ENCODE data around the gene NANOG. TPM values are rescaled to one million over a fixed set of nuclear protein-coding genes. Genes with fewer than 3 reads are reported as not detected.

NANOG gene
- total and polyA plus RNA-seq, 2 of the 8 experiments (the other 6 are each of a cell fraction or from before 2014, with no cell fraction given) = 53.7 to 231 TPM

DNA sequence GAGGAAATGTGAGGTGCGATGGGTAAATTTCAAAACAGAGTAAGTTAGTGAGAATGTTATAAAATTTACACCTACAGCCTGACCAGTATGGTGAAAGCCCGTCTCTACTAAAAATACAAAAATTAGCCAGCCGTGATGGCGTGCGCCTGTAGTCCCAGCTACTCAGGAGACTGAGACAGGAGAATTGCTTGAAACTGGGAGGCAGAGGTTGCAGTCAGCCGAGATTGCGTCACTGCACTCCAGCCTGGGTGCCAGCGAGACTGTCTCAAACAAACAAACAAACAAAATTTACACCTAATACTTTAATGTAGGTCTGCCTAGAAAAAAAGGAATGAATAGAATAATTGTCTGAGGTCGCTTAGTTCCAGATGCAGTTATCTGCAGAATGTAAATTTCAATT is 45.9 kb downstream of the NANOG start:
- H2BK5ac ChIP-seq (ENCODE audit: low read depth, low read length) = no peak overlapping the region
- H3K4me2 ChIP-seq (ENCODE audit: insufficient read depth in 1 of 2, low read depth in 2 of 2, low read length in 2 of 2) = no peak overlapping the region
- 83% methylated on average over 9 of the region's 9 CpGs; no CpG with 5 or more reads in 1 of the 2 experiments for WGBS, 2 experiments (ENCODE audit: extremely low coverage in 1 of 2, insufficient coverage in 1 of 2, insufficient read length in 1 of 2, insufficient replicate concordance in 2 of 2, low coverage in 1 of 2, low lambda C conversion rate in 2 of 2, missing lambda C conversion rate in 1 of 2)
- H2AFZ ChIP-seq (ENCODE audit: low read length) = no peak overlapping the region
- H4K20me1 ChIP-seq (replicated peaks in 1 of 2; ENCODE audit: control insufficient read depth in 1 of 2, insufficient read depth in 2 of 2, low read length in 2 of 2) = no peaks in the 10 kb centered on the region
- no peak for TF ChIP-seq KDM4A (IDR thresholded peaks at IDR 0.05; ENCODE audit: low read depth, low read length, severe bottlenecking)
- 0 out of 2 replicates have a peak, but pooled peaks have one; percentile 29 for TF ChIP-seq CEBPB (IDR thresholded peaks at IDR 0.05; ENCODE audit: low read depth, low read length)
- H2BK12ac ChIP-seq (ENCODE audit: low read depth, low read length) = no peak overlapping the region
- no peak overlapping the region for H3K23ac ChIP-seq (ENCODE audit: insufficient read length)
- no peaks in the 10 kb centered on the region for H3K79me2 ChIP-seq (ENCODE audit: control insufficient read depth in 1 of 2, insufficient read depth in 2 of 2, low read length in 2 of 2)
- FAIRE-seq (no peak), DNase-seq (ENCODE audit: low read depth in 1 of 2, low spot score in 2 of 2) (no peak)
- H4K91ac ChIP-seq (replicated peaks; ENCODE audit: insufficient read length, low read length) = no peak overlapping the region
- H3K4me3 ChIP-seq (ENCODE audit: extremely low read depth in 1 of 4, insufficient read depth in 2 of 4, low read depth in 3 of 4, low read length in 4 of 4) = no peak overlapping the region
- no peak overlapping the region for H2BK20ac ChIP-seq (ENCODE audit: low read length)
- H3K9me3 ChIP-seq (ENCODE audit: insufficient read depth in 2 of 2, low read depth in 1 of 2, low read length in 1 of 2) = no peaks in the 10 kb centered on the region
- no peak overlapping the region for H4K5ac ChIP-seq (ENCODE audit: insufficient read length, low read depth, low read length)
- no peak overlapping the region for H3K56ac ChIP-seq (replicated peaks; ENCODE audit: insufficient read length, low read depth, low read length)
- POLR2A ChIA-PET (ENCODE audit: partially characterized antibody) = interaction anchor here (1.0 to 1.7 kb wide), 3 partner anchors 11 to 84 kb away, joined by 3 to 4 read pairs (median 3); no protein-coding TSS in a partner anchor
- H3K79me1 ChIP-seq (ENCODE audit: low read depth, low read length) = no peaks in the 10 kb centered on the region
- H3K9ac ChIP-seq (replicated peaks in 1 of 4; ENCODE audit: extremely low read depth in 1 of 4, low read depth in 3 of 4, low read length in 3 of 4) = no peak overlapping the region
- no peak overlapping the region for H3K27ac ChIP-seq (ENCODE audit: low read depth, low read length)
- no peak overlapping the region for H2BK120ac ChIP-seq (replicated peaks; ENCODE audit: low read depth, low read length)
- no peak overlapping the region for H3K4ac ChIP-seq (replicated peaks; ENCODE audit: insufficient read length, low read depth, low read length)
- H3K23me2 ChIP-seq (ENCODE audit: low read depth, low read length) = no peaks in the 10 kb centered on the region
- H3K14ac ChIP-seq (ENCODE audit: insufficient read length) = no peak overlapping the region
- H3K18ac ChIP-seq (ENCODE audit: extremely low read depth, low read length) = no peak overlapping the region
- H3K27me3 ChIP-seq (replicated peaks in 1 of 4; ENCODE audit: control insufficient read depth in 3 of 4, extremely low read depth in 1 of 4, insufficient read depth in 3 of 4, low read length in 3 of 4) = no peaks in the 10 kb centered on the region
- no peak overlapping the region for H2BK15ac ChIP-seq (ENCODE audit: low read length)
- H2AK5ac ChIP-seq (ENCODE audit: low read depth, low read length) = no peak overlapping the region
- CTCF ChIA-PET (ENCODE audit: partially characterized antibody) = interaction anchor here (0.6 to 2.0 kb wide), 5 partner anchors 15 to 193 kb away, joined by 3 to 6 read pairs (median 3); no protein-coding TSS in a partner anchor
- no peaks in the 10 kb centered on the region; a peak in 1 of 7 replicates for H3K4me1 ChIP-seq (replicated peaks in 1 of 4; ENCODE audit: control insufficient read depth in 3 of 4, insufficient read depth in 4 of 4, low read length in 3 of 4)
- H3K36me3 ChIP-seq (ENCODE audit: control insufficient read depth in 2 of 4, insufficient read depth in 4 of 4, low read length in 3 of 4) = no peaks in the 10 kb centered on the region
- no peak overlapping the region for H4K8ac ChIP-seq (ENCODE audit: extremely low read depth, insufficient read depth, low read length)

Data from H1 (cell line).